K562 (cell line): Measurements from ENCODE around the gene TDRD10. TPM values are rescaled to one million over a fixed set of nuclear protein-coding genes. Genes with fewer than 3 reads are reported as not detected.

Experiments
- CHCHD3 ChIP-seq: fragments of 250-450 bp; sonication (Bioruptor Pico); IDR thresholded peaks from 2 replicates; pipeline ENCODE4 v2.1.2; 2022; ENCODE audit warnings: mild to moderate bottlenecking
- HMBOX1 ChIP-seq: sonication (generic); IDR thresholded peaks from 2 replicates; pipeline ENCODE4 v1.6.1; 2016
- MITF ChIP-seq: IDR thresholded peaks from 2 replicates; pipeline ENCODE4 v1.6.1; 2014; ENCODE audit warnings: antibody characterized with exemption
- NKRF ChIP-seq: fragments of 450-650 bp; IDR thresholded peaks from 2 replicates; pipeline ENCODE4 v1.6.1; 2016; ENCODE audit warnings: borderline replicate concordance
- PML ChIP-seq: IDR thresholded peaks from 2 replicates; pipeline ENCODE4 v1.6.1; 2012; ENCODE audit warnings: low read length, inconsistent platforms
- RBM14 ChIP-seq: fragments of 200-400 bp; formaldehyde crosslinking; IDR thresholded peaks from 2 replicates; pipeline ENCODE4 v1.6.1; 2018; ENCODE audit warnings: low read depth, mild to moderate bottlenecking, low read length, moderate library complexity, borderline replicate concordance; ENCODE audit not compliant: insufficient read depth
- RCOR1 ChIP-seq, 2 experiments: IDR thresholded peaks; 2 replicates each; pipeline ENCODE4 v1.6.1; 2012; ENCODE audit warnings: low read depth in 2 of 2, low read length in 2 of 2, borderline replicate concordance in 1 of 2, improper control_type of control experiment in 1 of 2
- RREB1 ChIP-seq: fragments of 250-450 bp; sonication (Bioruptor Pico); IDR thresholded peaks from 2 replicates; pipeline ENCODE4 v1.4.0; 2020
- TSC22D4 ChIP-seq: fragments of 450-650 bp; IDR thresholded peaks from 2 replicates; pipeline ENCODE4 v1.6.1; 2016; ENCODE audit warnings: missing genetic modification characterization, missing biosample characterization, control low read depth
- ZBTB2 ChIP-seq: fragments of 450-650 bp; IDR thresholded peaks from 2 replicates; pipeline ENCODE4 v1.6.1; 2016; ENCODE audit warnings: antibody characterized with exemption
- ZEB2 ChIP-seq: fragments of 450-650 bp; IDR thresholded peaks from 2 replicates; pipeline ENCODE4 v1.6.1; 2016
- ZNF740 ChIP-seq, 3 experiments: fragments of 200-800 bp in 1 of 3; sonication (Bioruptor generic) in 1 of 3; sonication (generic) in 1 of 3; formaldehyde crosslinking in 1 of 3; IDR thresholded peaks; 2 replicates each; pipeline versions ENCODE4 v1.6.1 to v1.8.0; 2016 to 2022; ENCODE audit warnings: mild to moderate bottlenecking in 2 of 3, missing compliant biosample characterization in 2 of 3, missing genetic modification characterization in 2 of 3, missing genetic modification reagents in 1 of 3
- polyA plus RNA-seq, 8 experiments: library from polyadenylated mRNA; depleted of rRNA in 4 of 8; stranded (reverse) in 5 of 8; unstranded in 3 of 8; fragments of >200 nt; fragmentation: Nextera tagmentation in 2 of 8; fragmentation: Illumina TruSeq in 1 of 8; extraction: Ambion mirVana in 2 of 8; extraction: Trizol in 1 of 8; gene quantifications; 2 replicates each; pipeline versions ENCODE4 v1.2.1 to v1.2.3, GENCODE V29; 2011 to 2014; ENCODE audit warnings: inconsistent platforms in 1 of 8, missing spikeins in 1 of 8
- total RNA-seq, 7 experiments: library from RNA; depleted of rRNA in 6 of 7; stranded (reverse); fragments of >200 nt in 6 of 7; fragmentation: Illumina TruSeq in 2 of 7; extraction: Trizol in 2 of 7; gene quantifications; 2 replicates each; pipeline versions ENCODE4 v1.2.1 to v1.2.3, GENCODE V29; 2011 to 2021; ENCODE audit warnings: low replicate concordance in 1 of 7

TDRD10 gene
- total and polyA plus RNA-seq, 9 of the 15 experiments (the other 6 are each of a cell fraction or from before 2014, with no cell fraction given), result not detected

- TF ChIP-seq NKRF (peak; percentile 96), ZEB2 (no peak), TSC22D4 (tag) (no peak), ZNF740 (CRISPR knock-in tag; IDR thresholded peaks at IDR 0.05) (peak; percentile 91), ZNF740 (tag; IDR thresholded peaks at IDR 0.05) (no peak; a peak in 1 of 4 replicates), RCOR1 (IDR thresholded peaks at IDR 0.05; ENCODE audit: borderline replicate concordance in 1 of 2, low read depth in 2 of 2, low read length in 2 of 2) (peak; percentile 25 to 70; a peak in 2 of 4 replicates), RBM14 (no peak), MITF (peak; percentile 99), RREB1 (CRISPR knock-in tag) (no peak), PML (0 out of 2 replicates have a peak, but pooled peaks have one; percentile 22), ZBTB2 (peak; percentile 99), HMBOX1 (no peak), CHCHD3 (no peak)
These were observed 56.9 kb downstream of the TDRD10 start (continued) for GRCh38 chr1:154558720-154559465.
